PC-3 (cell line): Measurements from ENCODE around the gene PCSK2. TPM values are rescaled to one million over a fixed set of nuclear protein-coding genes. Genes with fewer than 3 reads are reported as not detected.
A peak's percentile ranks its signal among the peaks of the same experiment; 100 is the strongest.

Experiments used
- ATAC-seq: fragments of 200-7000 bp; cut with Tn5 transposase; 2 replicates; pipeline ENCODE4 v1.9.1; 2020; ENCODE audit warnings: mild to moderate bottlenecking, moderate library complexity
- BruUV-seq: library from RNA; stranded (reverse); fragments of 400-500 nt; replicated peaks from 2 replicates; lab custom pipeline; 2021; lab: Mats Ljungman, UMichigan
- CTCF ChIA-PET: fragments of 300-600 bp; sonication (Branson Sonifier 250); formaldehyde crosslinking; loops from one replicate; lab custom pipeline; 2022; ENCODE audit warnings: antibody characterized with exemption; lab: Charles Lee
- POLR2A ChIA-PET: fragments of 300-600 bp; sonication (Branson Sonifier 250); formaldehyde crosslinking; loops from one replicate; lab custom pipeline; 2022; ENCODE audit warnings: antibody characterized with exemption; ENCODE audit not compliant: unreplicated experiment; lab: Charles Lee
- DNase-seq: peaks from one replicate; pipeline ENCODE4 v3.0.0-alpha.2; 2015
- H2AFZ ChIP-seq: fragments of 300-600 bp; sonication (generic); 2 replicates; pipeline ENCODE4 v1.6.0; 2016; ENCODE audit warnings: antibody characterized with exemption, low read length
- H3F3A ChIP-seq: fragments of 300-600 bp; sonication (generic); one replicate; pipeline ENCODE4 v1.6.0; 2017; ENCODE audit warnings: antibody characterized with exemption, low read length, control low read depth, mild to moderate bottlenecking; ENCODE audit not compliant: unreplicated experiment
- H3K27ac ChIP-seq: fragments of 300-600 bp; sonication (generic); 2 replicates; pipeline ENCODE4 v1.5.1; 2016; ENCODE audit warnings: mild to moderate bottlenecking, low read length
- H3K27me3 ChIP-seq: fragments of 300-600 bp; sonication (generic); 2 replicates; pipeline ENCODE4 v1.6.1; 2016; ENCODE audit warnings: low read length, mixed read lengths
- H3K36me3 ChIP-seq: fragments of 300-600 bp; sonication (generic); 2 replicates; pipeline ENCODE4 v1.6.1; 2016; ENCODE audit warnings: low read depth, mixed run types, low read length, mixed read lengths
- H3K4me1 ChIP-seq: fragments of 300-600 bp; sonication (generic); 2 replicates; pipeline ENCODE4 v1.5.1; 2016; ENCODE audit warnings: low read length; ENCODE audit not compliant: insufficient read depth
- H3K4me2 ChIP-seq: fragments of 300-600 bp; sonication (generic); 2 replicates; pipeline ENCODE4 v1.6.0; 2016; ENCODE audit warnings: low read length
- H3K4me3 ChIP-seq: fragments of 300-600 bp; sonication (generic); 2 replicates; pipeline ENCODE4 v1.5.1; 2016; ENCODE audit warnings: mild to moderate bottlenecking, low read length, mixed read lengths
- H3K79me2 ChIP-seq: fragments of 300-600 bp; sonication (generic); 2 replicates; pipeline ENCODE4 v1.6.1; 2017; ENCODE audit warnings: low read length, mixed read lengths
- H3K9ac ChIP-seq: fragments of 300-600 bp; sonication (generic); 2 replicates; pipeline ENCODE4 v1.6.0; 2016; ENCODE audit warnings: mild to moderate bottlenecking, low read length
- H3K9me2 ChIP-seq: fragments of 300-600 bp; sonication (generic); replicated peaks from 2 replicates; pipeline ENCODE4 v1.6.1; 2016; ENCODE audit warnings: mixed run types, low read length, mixed read lengths
- H3K9me3 ChIP-seq: fragments of 300-600 bp; sonication (generic); 2 replicates; pipeline ENCODE4 v1.6.1; 2016; ENCODE audit warnings: low read length, mixed read lengths
- H4K20me1 ChIP-seq: fragments of 300-600 bp; sonication (generic); 2 replicates; pipeline ENCODE4 v1.6.1; 2016; ENCODE audit warnings: low read length, mixed read lengths
- CTCF ChIP-seq: fragments of 300-600 bp; sonication (generic); conservative IDR thresholded peaks from 2 replicates; pipeline ENCODE4 v1.5.1; 2017; ENCODE audit warnings: antibody characterized with exemption, low read depth, mild to moderate bottlenecking, low read length
- EZH2 ChIP-seq: fragments of 300-600 bp; sonication (generic); IDR thresholded peaks from one replicate; pipeline ENCODE4 v1.6.1; 2017; ENCODE audit warnings: antibody characterized with exemption, mild to moderate bottlenecking, low read length; ENCODE audit not compliant: unreplicated experiment
- EZH2phosphoT487 ChIP-seq: fragments of 300-600 bp; sonication (generic); IDR thresholded peaks from 2 replicates; pipeline ENCODE4 v1.6.1; 2018; ENCODE audit warnings: mild to moderate bottlenecking, antibody characterized with exemption, low read length, borderline replicate concordance
- intact Hi-C: fragments of 100-400 bp; cut with micrococcal nuclease; formaldehyde crosslinking; loops from 2 replicates; pipeline ENCODE4 v1.9.0; 2023
- total RNA-seq: library from RNA; depleted of rRNA; stranded (reverse); fragments of >200 nt; gene quantifications from 2 replicates; pipeline ENCODE4 v1.2.3, GENCODE V29; 2014

The PCSK2 gene
- total RNA-seq, 1 experiment from 2014 or later = not detected

- no peaks in the 10 kb centered on the region for H3K79me2 ChIP-seq
- H3F3A ChIP-seq = no peaks in the 10 kb centered on the region
- TF ChIP-seq EZH2phosphoT487 (no peak), CTCF (no peak), EZH2 (no peak)
- no peaks in the 10 kb centered on the region for H4K20me1 ChIP-seq
- H3K9me3 ChIP-seq = no peaks in the 10 kb centered on the region
- ATAC-seq = no peak
- no peak overlapping the region for H2AFZ ChIP-seq
- no peak overlapping the region for H3K4me2 ChIP-seq
- no peaks in the 10 kb centered on the region for H3K9me2 ChIP-seq
- BruUV-seq = no TSS peak
- H3K4me1 ChIP-seq = no peaks in the 10 kb centered on the region
- no peak overlapping the region for H3K4me3 ChIP-seq
- POLR2A ChIA-PET = no interaction called here
- intact Hi-C loops = no loop called here
- H3K27ac ChIP-seq = no peak overlapping the region
- no peak overlapping the region for H3K9ac ChIP-seq
- CTCF ChIA-PET = no interaction called here
- DNase-seq = no peak
- no peaks in the 10 kb centered on the region for H3K36me3 ChIP-seq
- peaks cover 46% of the 10 kb centered on the region for H3K27me3 ChIP-seq
These were observed 238.4 kb downstream of the PCSK2 start for GRCh38 chr20:17465236-17465635.

GRCh38 chr20:17466641-17467040 lies 239.8 kb downstream of the PCSK2 start:
- ChIA-PET CTCF (no interaction called here), POLR2A (no interaction called here)
- Histone ChIP-seq H3K9me3 (no peaks in the 10 kb centered on the region), H3K27me3 (peaks cover 52% of the 10 kb centered on the region), H4K20me1 (no peaks in the 10 kb centered on the region), H3K4me1 (no peaks in the 10 kb centered on the region), H3K79me2 (no peaks in the 10 kb centered on the region), H3K36me3 (no peaks in the 10 kb centered on the region), H3K9me2 (no peaks in the 10 kb centered on the region), H3K27ac (no peak overlapping the region), H3F3A (no peaks in the 10 kb centered on the region), H2AFZ (no peak overlapping the region), H3K4me2 (0 out of 2 replicates have a peak overlapping the region, but pooled peaks have one; percentile 9), H3K4me3 (no peak overlapping the region), H3K9ac (no peak overlapping the region)
- no peak for TF ChIP-seq EZH2
- no peak for TF ChIP-seq EZH2phosphoT487
- TF ChIP-seq CTCF = no peak
- no TSS peak for BruUV-seq
- DNase-seq = peak; percentile 10
- no peak for ATAC-seq
- intact Hi-C loops = no loop called here

- BruUV-seq = no TSS peak
- ATAC-seq = no peak
- DNase-seq = no peak
- H3K4me2 ChIP-seq = no peak overlapping the region
- H3K9ac ChIP-seq = no peak overlapping the region
- H3K9me2 ChIP-seq = no peaks in the 10 kb centered on the region
- H3K4me3 ChIP-seq = no peak overlapping the region
- no peaks in the 10 kb centered on the region for H3K36me3 ChIP-seq
- no peaks in the 10 kb centered on the region for H3K9me3 ChIP-seq
- no peak overlapping the region for H2AFZ ChIP-seq
- peaks cover 53% of the 10 kb centered on the region for H3K27me3 ChIP-seq
- intact Hi-C loops = no loop called here
- no peak for TF ChIP-seq EZH2
- TF ChIP-seq CTCF = no peak
- TF ChIP-seq EZH2phosphoT487 = no peak
- H3K4me1 ChIP-seq = no peaks in the 10 kb centered on the region
- H3F3A ChIP-seq = no peaks in the 10 kb centered on the region
- no peak overlapping the region for H3K27ac ChIP-seq
- no peaks in the 10 kb centered on the region for H3K79me2 ChIP-seq
- no peaks in the 10 kb centered on the region for H4K20me1 ChIP-seq
- ChIA-PET POLR2A (no interaction called here), CTCF (no interaction called here)
These were observed 240.3 kb downstream of the PCSK2 start for GRCh38 chr20:17467120-17467655.
